Liver (tissue), 9 donors: ENCODE measurements around the gene CENPX. TPM values are rescaled to one million over a fixed set of nuclear protein-coding genes. Genes with fewer than 3 reads are reported as not detected.

Experiments used
- DNase-seq: peaks from one replicate; pipeline ENCODE4 v3.0.0-alpha.2; 2017; ENCODE audit warnings: low spot score
- H3K27ac ChIP-seq, 2 donors: one replicate each; pipeline ENCODE4 v1.7.0; 2013; ENCODE audit warnings: inconsistent platforms in 2 of 2, low read length in 2 of 2, control low read depth in 1 of 2, low read depth in 1 of 2, mild to moderate bottlenecking in 1 of 2
- H3K27me3 ChIP-seq, 4 donors: one replicate each; pipeline versions ENCODE4 v1.6.1 to v1.7.0; 2013; ENCODE audit warnings: low read length in 3 of 4, inconsistent platforms in 1 of 4, mild to moderate bottlenecking in 1 of 4, moderate library complexity in 1 of 4; ENCODE audit not compliant: control insufficient read depth in 4 of 4, insufficient read depth in 4 of 4
- H3K36me3 ChIP-seq, 4 donors: one replicate each; pipeline versions ENCODE4 v1.6.1 to v1.7.0; 2013; ENCODE audit warnings: low read length in 3 of 4, mild to moderate bottlenecking in 3 of 4, low read depth in 1 of 4, moderate library complexity in 1 of 4; ENCODE audit not compliant: control insufficient read depth in 4 of 4, insufficient read depth in 3 of 4
- H3K4me1 ChIP-seq, 4 donors: one replicate each; pipeline versions ENCODE4 v1.6.1 to v1.7.0; 2013; ENCODE audit warnings: low read length in 3 of 4, mild to moderate bottlenecking in 3 of 4, moderate library complexity in 1 of 4; ENCODE audit not compliant: control insufficient read depth in 4 of 4, insufficient read depth in 4 of 4
- H3K4me3 ChIP-seq, 3 donors: one replicate each; pipeline versions ENCODE4 v1.6.1 to v1.7.0; 2013; ENCODE audit warnings: low read length in 3 of 3, control low read depth in 1 of 3, low read depth in 1 of 3, mild to moderate bottlenecking in 1 of 3
- H3K9ac ChIP-seq, 2 donors: one replicate each; pipeline ENCODE4 v1.7.0; 2013; ENCODE audit warnings: low read length in 2 of 2, mild to moderate bottlenecking in 2 of 2, moderate library complexity in 2 of 2, control low read depth in 1 of 2, low read depth in 1 of 2
- H3K9me3 ChIP-seq, 4 donors: one replicate each; pipeline versions ENCODE4 v1.6.1 to v1.7.0; 2013; ENCODE audit warnings: low read length in 3 of 4; ENCODE audit not compliant: control insufficient read depth in 4 of 4
- EGR1 ChIP-seq, 2 donors: IDR thresholded peaks; 2 replicates each; pipeline ENCODE4 v1.6.1; 2016 to 2018; ENCODE audit warnings: antibody characterized with exemption in 2 of 2, low read depth in 2 of 2
- FOXA1 ChIP-seq: IDR thresholded peaks from 2 replicates; pipeline ENCODE4 v1.6.1; 2016; ENCODE audit warnings: antibody characterized with exemption
- FOXA2 ChIP-seq: IDR thresholded peaks from 2 replicates; pipeline ENCODE4 v1.6.1; 2016; ENCODE audit warnings: antibody characterized with exemption
- GABPA ChIP-seq, 2 donors: IDR thresholded peaks in 1 of 2; conservative IDR thresholded peaks in 1 of 2; 2 replicates each; pipeline ENCODE4 v1.6.1; 2016; ENCODE audit warnings: antibody characterized with exemption in 2 of 2, mild to moderate bottlenecking in 1 of 2, moderate library complexity in 1 of 2
- HNF4A ChIP-seq, 2 donors: conservative IDR thresholded peaks; 2 replicates each; pipeline ENCODE4 v1.6.1; 2016; ENCODE audit warnings: antibody characterized with exemption in 2 of 2, mild to moderate bottlenecking in 2 of 2
- HNF4G ChIP-seq: IDR thresholded peaks from 2 replicates; pipeline ENCODE4 v1.6.1; 2016; ENCODE audit warnings: antibody characterized with exemption
- JUND ChIP-seq, 2 donors: IDR thresholded peaks; 2 replicates each; pipeline ENCODE4 v1.6.1; 2016; ENCODE audit warnings: antibody characterized with exemption in 2 of 2
- NR2F2 ChIP-seq: IDR thresholded peaks from 2 replicates; pipeline ENCODE4 v1.6.1; 2016; ENCODE audit warnings: antibody characterized with exemption
- RAD21 ChIP-seq, 2 donors: IDR thresholded peaks; 2 replicates each; pipeline ENCODE4 v1.6.1; 2016; ENCODE audit warnings: antibody characterized with exemption in 2 of 2, mild to moderate bottlenecking in 2 of 2
- RXRA ChIP-seq, 2 donors: IDR thresholded peaks; 2 replicates each; pipeline ENCODE4 v1.6.1; 2017 to 2018; ENCODE audit warnings: antibody characterized with exemption in 2 of 2, mild to moderate bottlenecking in 1 of 2
- SP1 ChIP-seq: IDR thresholded peaks from 2 replicates; pipeline ENCODE4 v1.6.1; 2018; ENCODE audit warnings: antibody characterized with exemption, mild to moderate bottlenecking
- TAF1 ChIP-seq: conservative IDR thresholded peaks from 2 replicates; pipeline ENCODE4 v1.6.1; 2016; ENCODE audit warnings: antibody characterized with exemption, mild to moderate bottlenecking
- YY1 ChIP-seq: IDR thresholded peaks from 2 replicates; pipeline ENCODE4 v1.6.1; 2016; ENCODE audit warnings: antibody characterized with exemption, mild to moderate bottlenecking
- WGBS: extraction: QIAGEN DNeasy Blood & Tissue Kit; methylation state at CpG from one replicate; pipeline ENCODE4 v1.1.7; 2013; 5-methylcytosine and 5-hydroxymethylcytosine counted together
- polyA plus RNA-seq, 2 donors: library from polyadenylated mRNA; stranded (reverse) in 1 of 2; unstranded in 1 of 2; fragments of 200-250 nt in 1 of 2; fragments of >200 nt in 1 of 2; fragmentation: Nextera tagmentation in 1 of 2; extraction: Ambion mirVana in 1 of 2; gene quantifications; one replicate each; pipeline versions ENCODE4 v1.2.1 to v1.2.3, GENCODE V29; 2013 to 2015
- total RNA-seq, 2 donors: library from RNA; depleted of rRNA; stranded (reverse); fragments of >200 nt; gene quantifications; one replicate each; pipeline ENCODE4 v1.2.3, GENCODE V29; 2014
- TF ChIP-seq, protein P1 (sequence below): IDR thresholded peaks from 2 replicates; pipeline ENCODE4 v1.6.1; 2016; ENCODE audit warnings: antibody characterized with exemption
- TF ChIP-seq, protein P2 (sequence below): IDR thresholded peaks from 2 replicates; pipeline ENCODE4 v1.6.1; 2016; ENCODE audit warnings: antibody characterized with exemption
- TF ChIP-seq, protein P3 (sequence below): fragments of 150-350 bp; IDR thresholded peaks from 2 replicates; pipeline ENCODE4 v1.5.1; 2017; ENCODE audit warnings: improper control_type of control experiment, low read depth, low read length; ENCODE audit not compliant: missing input control
- TF ChIP-seq, protein P4 (sequence below): IDR thresholded peaks from 2 replicates; pipeline ENCODE4 v1.6.1; 2016; ENCODE audit warnings: antibody characterized with exemption
- TF ChIP-seq, protein P5 (sequence below): IDR thresholded peaks from 2 replicates; pipeline ENCODE4 v1.6.1; 2016; ENCODE audit warnings: antibody characterized with exemption, mild to moderate bottlenecking
- donor health status: healthy.
- donor health status: healthy.
- donor health status: healthy.
- donor health status: healthy.
- donor health status: healthy.

Gene CENPX
- total and polyA plus RNA-seq, 4 donors: 22.5 to 83.9 (median 44.9) TPM

DNA sequence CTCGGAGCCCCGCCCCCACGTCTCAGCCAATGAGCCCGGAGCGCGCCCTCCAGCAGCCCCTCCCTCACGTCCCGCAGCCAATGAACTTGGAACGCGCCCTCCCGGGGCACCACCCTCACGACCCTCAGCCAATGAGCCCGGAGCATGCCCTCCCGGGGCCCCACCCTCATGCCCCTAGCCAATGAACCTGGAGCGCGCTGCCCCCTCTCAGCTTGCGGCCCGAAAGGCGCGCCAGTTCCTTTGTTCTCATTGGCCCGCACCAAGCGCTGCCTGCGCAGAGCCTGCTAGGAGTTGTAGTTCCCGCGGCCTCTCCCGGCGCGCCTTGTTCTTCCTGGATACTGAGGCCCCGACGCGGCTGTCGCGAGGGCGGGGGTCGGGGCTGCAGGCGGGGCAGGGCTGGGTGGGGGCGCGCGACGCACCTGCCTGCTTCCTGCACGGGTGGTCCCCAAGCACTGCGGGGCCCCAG is 336 bp upstream of the CENPX start, which contains the start of gene LRRC45:
Gene LRRC45 (plus strand): TSS at position 325 of the 466 bp plus-strand sequence. CDS start 339 bp downstream, outside the sequence.
- peak within 1 kb of the TSS; percentile 60 to 61 for H3K27ac ChIP-seq
- H3K9me3 ChIP-seq: no peaks in the 10 kb centered on the region
- TF ChIP-seq NR2F2 (peak; percentile 45), RXRA (IDR thresholded peaks at IDR 0.05) (peak; percentile 38 to 78), RAD21 (IDR thresholded peaks at IDR 0.05) (no peak), FOXA1 (peak; percentile 32), JUND (IDR thresholded peaks at IDR 0.05) (no peak), SP1 (peak; percentile 97), YY1 (no peak), HNF4G (no peak), GABPA (IDR thresholded peaks at IDR 0.05 in 1 of 2, conservative IDR thresholded peaks at IDR 0.05 in 1 of 2) (peak in 1 of 2 donors; percentile 49), FOXA2 (no peak), TAF1 (no peak), HNF4A (conservative IDR thresholded peaks at IDR 0.05) (peak in 1 of 2 donors; percentile 9), EGR1 (IDR thresholded peaks at IDR 0.05; ENCODE audit: low read depth in 2 of 2) (peak in 1 of 2 donors; percentile 26)
- TF ChIP-seq, protein P1, sequence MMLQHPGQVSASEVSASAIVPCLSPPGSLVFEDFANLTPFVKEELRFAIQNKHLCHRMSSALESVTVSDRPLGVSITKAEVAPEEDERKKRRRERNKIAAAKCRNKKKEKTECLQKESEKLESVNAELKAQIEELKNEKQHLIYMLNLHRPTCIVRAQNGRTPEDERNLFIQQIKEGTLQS: no peak
- TF ChIP-seq, protein P2, sequence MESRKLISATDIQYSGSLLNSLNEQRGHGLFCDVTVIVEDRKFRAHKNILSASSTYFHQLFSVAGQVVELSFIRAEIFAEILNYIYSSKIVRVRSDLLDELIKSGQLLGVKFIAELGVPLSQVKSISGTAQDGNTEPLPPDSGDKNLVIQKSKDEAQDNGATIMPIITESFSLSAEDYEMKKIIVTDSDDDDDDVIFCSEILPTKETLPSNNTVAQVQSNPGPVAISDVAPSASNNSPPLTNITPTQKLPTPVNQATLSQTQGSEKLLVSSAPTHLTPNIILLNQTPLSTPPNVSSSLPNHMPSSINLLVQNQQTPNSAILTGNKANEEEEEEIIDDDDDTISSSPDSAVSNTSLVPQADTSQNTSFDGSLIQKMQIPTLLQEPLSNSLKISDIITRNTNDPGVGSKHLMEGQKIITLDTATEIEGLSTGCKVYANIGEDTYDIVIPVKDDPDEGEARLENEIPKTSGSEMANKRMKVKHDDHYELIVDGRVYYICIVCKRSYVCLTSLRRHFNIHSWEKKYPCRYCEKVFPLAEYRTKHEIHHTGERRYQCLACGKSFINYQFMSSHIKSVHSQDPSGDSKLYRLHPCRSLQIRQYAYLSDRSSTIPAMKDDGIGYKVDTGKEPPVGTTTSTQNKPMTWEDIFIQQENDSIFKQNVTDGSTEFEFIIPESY: no peak
- TF ChIP-seq, protein P3, sequence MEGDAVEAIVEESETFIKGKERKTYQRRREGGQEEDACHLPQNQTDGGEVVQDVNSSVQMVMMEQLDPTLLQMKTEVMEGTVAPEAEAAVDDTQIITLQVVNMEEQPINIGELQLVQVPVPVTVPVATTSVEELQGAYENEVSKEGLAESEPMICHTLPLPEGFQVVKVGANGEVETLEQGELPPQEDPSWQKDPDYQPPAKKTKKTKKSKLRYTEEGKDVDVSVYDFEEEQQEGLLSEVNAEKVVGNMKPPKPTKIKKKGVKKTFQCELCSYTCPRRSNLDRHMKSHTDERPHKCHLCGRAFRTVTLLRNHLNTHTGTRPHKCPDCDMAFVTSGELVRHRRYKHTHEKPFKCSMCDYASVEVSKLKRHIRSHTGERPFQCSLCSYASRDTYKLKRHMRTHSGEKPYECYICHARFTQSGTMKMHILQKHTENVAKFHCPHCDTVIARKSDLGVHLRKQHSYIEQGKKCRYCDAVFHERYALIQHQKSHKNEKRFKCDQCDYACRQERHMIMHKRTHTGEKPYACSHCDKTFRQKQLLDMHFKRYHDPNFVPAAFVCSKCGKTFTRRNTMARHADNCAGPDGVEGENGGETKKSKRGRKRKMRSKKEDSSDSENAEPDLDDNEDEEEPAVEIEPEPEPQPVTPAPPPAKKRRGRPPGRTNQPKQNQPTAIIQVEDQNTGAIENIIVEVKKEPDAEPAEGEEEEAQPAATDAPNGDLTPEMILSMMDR: no peak
- TF ChIP-seq, protein P4, sequence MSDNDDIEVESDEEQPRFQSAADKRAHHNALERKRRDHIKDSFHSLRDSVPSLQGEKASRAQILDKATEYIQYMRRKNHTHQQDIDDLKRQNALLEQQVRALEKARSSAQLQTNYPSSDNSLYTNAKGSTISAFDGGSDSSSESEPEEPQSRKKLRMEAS: no peak
- TF ChIP-seq, protein P5, sequence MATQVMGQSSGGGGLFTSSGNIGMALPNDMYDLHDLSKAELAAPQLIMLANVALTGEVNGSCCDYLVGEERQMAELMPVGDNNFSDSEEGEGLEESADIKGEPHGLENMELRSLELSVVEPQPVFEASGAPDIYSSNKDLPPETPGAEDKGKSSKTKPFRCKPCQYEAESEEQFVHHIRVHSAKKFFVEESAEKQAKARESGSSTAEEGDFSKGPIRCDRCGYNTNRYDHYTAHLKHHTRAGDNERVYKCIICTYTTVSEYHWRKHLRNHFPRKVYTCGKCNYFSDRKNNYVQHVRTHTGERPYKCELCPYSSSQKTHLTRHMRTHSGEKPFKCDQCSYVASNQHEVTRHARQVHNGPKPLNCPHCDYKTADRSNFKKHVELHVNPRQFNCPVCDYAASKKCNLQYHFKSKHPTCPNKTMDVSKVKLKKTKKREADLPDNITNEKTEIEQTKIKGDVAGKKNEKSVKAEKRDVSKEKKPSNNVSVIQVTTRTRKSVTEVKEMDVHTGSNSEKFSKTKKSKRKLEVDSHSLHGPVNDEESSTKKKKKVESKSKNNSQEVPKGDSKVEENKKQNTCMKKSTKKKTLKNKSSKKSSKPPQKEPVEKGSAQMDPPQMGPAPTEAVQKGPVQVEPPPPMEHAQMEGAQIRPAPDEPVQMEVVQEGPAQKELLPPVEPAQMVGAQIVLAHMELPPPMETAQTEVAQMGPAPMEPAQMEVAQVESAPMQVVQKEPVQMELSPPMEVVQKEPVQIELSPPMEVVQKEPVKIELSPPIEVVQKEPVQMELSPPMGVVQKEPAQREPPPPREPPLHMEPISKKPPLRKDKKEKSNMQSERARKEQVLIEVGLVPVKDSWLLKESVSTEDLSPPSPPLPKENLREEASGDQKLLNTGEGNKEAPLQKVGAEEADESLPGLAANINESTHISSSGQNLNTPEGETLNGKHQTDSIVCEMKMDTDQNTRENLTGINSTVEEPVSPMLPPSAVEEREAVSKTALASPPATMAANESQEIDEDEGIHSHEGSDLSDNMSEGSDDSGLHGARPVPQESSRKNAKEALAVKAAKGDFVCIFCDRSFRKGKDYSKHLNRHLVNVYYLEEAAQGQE: no peak
- H3K9ac ChIP-seq: peak within 1 kb of the TSS; percentile 67 to 70
- peak within 1 kb of the TSS; percentile 64 to 80 (median 67) for H3K4me3 ChIP-seq
- H3K36me3 ChIP-seq: no peaks in the 10 kb centered on the region
- H3K27me3 ChIP-seq: no peaks in the 10 kb centered on the region
- H3K4me1 ChIP-seq: peaks cover 18 to 68% (median 44%) of the 10 kb centered on the region in 4 donors
- DNase-seq: peak; percentile 100
- under 1% methylated on average over 42 of the region's 42 CpGs for WGBS
